Upper lobe of left lung (tissue), 6 donors: ENCODE results near the gene D2HGDH. TPM values are rescaled to one million over a fixed set of nuclear protein-coding genes. Genes with fewer than 3 reads are reported as not detected.

ENCODE experiments used
- ATAC-seq, 2 donors: fragments of 200-7000 bp; cut with Tn5 transposase; one replicate each; pipeline ENCODE4 v1.9.1; 2022; ENCODE audit warnings: mild to moderate bottlenecking in 2 of 2, moderate library complexity in 2 of 2; ENCODE audit not compliant: low FRiP score in 2 of 2
- DNase-seq, 2 donors: peaks; one replicate each; pipeline ENCODE4 v3.0.0-alpha.2; 2019 to 2020
- H3K27ac ChIP-seq, 4 donors: fragments of 200-600 bp; sonication (generic); one replicate each; pipeline ENCODE4 v1.5.1; 2016 to 2019
- H3K27me3 ChIP-seq, 4 donors: fragments of 200-600 bp; sonication (generic); one replicate each; pipeline ENCODE4 v1.5.1; 2017 to 2019
- H3K36me3 ChIP-seq, 4 donors: fragments of 200-600 bp; sonication (generic); one replicate each; pipeline ENCODE4 v1.5.1; 2016 to 2019
- H3K4me1 ChIP-seq, 4 donors: fragments of 200-600 bp; sonication (generic); one replicate each; pipeline ENCODE4 v1.5.1; 2018 to 2019
- H3K4me3 ChIP-seq, 4 donors: fragments of 200-600 bp; sonication (generic); one replicate each; pipeline ENCODE4 v1.5.1; 2017 to 2019; ENCODE audit warnings: mild to moderate bottlenecking in 2 of 4, moderate library complexity in 1 of 4
- H3K9me3 ChIP-seq, 4 donors: fragments of 200-600 bp; sonication (generic); one replicate each; pipeline ENCODE4 v1.5.1; 2018 to 2019
- EP300 ChIP-seq, 4 donors: sonication (generic); formaldehyde crosslinking; IDR thresholded peaks; one replicate each; pipeline ENCODE4 v1.5.1; 2017; ENCODE audit warnings: antibody characterized with exemption in 4 of 4, control low read depth in 2 of 4
- POLR2A ChIP-seq, 4 donors: fragments of 450-650 bp; IDR thresholded peaks; one replicate each; pipeline ENCODE4 v1.5.1; 2016 to 2017; ENCODE audit warnings: antibody characterized with exemption in 4 of 4, mild to moderate bottlenecking in 2 of 4
- POLR2AphosphoS5 ChIP-seq, 2 donors: sonication (generic); formaldehyde crosslinking; IDR thresholded peaks; one replicate each; pipeline ENCODE4 v1.5.1; 2017; ENCODE audit warnings: antibody characterized with exemption in 2 of 2
- WGBS, 2 donors: methylation state at CpG; one replicate each; pipeline ENCODE4 v1.1.5; 2017 to 2018; 5-methylcytosine and 5-hydroxymethylcytosine counted together
- total RNA-seq, 6 donors: library from RNA; depleted of rRNA in 4 of 6; stranded (reverse); fragments of >200 nt in 4 of 6; gene quantifications; one replicate each; pipeline versions ENCODE4 v1.1.0 to v1.2.1, GENCODE V29; 2016 to 2021
- TF ChIP-seq, protein P1 (sequence below), 6 experiments: fragments of 450-650 bp in 4 of 6; fragments of 200-600 bp in 2 of 6; sonication (generic) in 2 of 6; IDR thresholded peaks; one replicate each; pipeline ENCODE4 v1.5.1; 2016 to 2019; ENCODE audit warnings: antibody characterized with exemption in 6 of 6
- donor health status: DM: no; HTN: no; CAD: no; lungs with moderate emphysema.
- donor health status: DM: no; HTN: yes; CAD: no; lungs with severe emphysema.

Gene D2HGDH
- total RNA-seq, 6 donors from 2014 or later = 12.5 to 155 (median 35.8) TPM

DNA sequence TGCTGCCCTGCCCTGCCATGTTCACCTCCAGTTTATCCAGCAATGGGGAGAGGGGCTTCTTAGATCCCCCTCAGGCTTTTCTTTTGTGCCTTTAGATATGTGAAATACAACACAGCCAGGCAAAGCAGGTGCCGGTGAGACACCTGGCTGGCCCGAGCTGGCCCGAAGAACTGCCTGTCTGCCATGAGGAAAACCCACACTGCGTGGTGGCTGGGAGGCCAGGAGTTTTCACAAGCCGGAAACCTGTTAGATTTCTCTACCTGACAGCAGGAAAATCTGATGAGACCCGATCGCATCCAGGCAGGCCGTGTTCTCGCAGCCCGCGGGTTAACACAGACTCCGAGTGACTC lies 36.5 kb downstream of the D2HGDH start:
- Histone ChIP-seq H3K9me3 (no peaks in the 10 kb centered on the region), H3K27me3 (peaks cover 0 to 2% (median 0%) of the 10 kb centered on the region in 4 donors), H3K4me3 (no peak overlapping the region), H3K27ac (no peak overlapping the region), H3K4me1 (peaks cover 7 to 14% (median 9%) of the 10 kb centered on the region in 4 donors), H3K36me3 (peaks cover 0 to 8% (median 6%) of the 10 kb centered on the region in 4 donors)
- 96 to 100% methylated on average over 5 to 12 of the region's 12 CpGs for WGBS, 2 donors
- TF ChIP-seq, protein P1, sequence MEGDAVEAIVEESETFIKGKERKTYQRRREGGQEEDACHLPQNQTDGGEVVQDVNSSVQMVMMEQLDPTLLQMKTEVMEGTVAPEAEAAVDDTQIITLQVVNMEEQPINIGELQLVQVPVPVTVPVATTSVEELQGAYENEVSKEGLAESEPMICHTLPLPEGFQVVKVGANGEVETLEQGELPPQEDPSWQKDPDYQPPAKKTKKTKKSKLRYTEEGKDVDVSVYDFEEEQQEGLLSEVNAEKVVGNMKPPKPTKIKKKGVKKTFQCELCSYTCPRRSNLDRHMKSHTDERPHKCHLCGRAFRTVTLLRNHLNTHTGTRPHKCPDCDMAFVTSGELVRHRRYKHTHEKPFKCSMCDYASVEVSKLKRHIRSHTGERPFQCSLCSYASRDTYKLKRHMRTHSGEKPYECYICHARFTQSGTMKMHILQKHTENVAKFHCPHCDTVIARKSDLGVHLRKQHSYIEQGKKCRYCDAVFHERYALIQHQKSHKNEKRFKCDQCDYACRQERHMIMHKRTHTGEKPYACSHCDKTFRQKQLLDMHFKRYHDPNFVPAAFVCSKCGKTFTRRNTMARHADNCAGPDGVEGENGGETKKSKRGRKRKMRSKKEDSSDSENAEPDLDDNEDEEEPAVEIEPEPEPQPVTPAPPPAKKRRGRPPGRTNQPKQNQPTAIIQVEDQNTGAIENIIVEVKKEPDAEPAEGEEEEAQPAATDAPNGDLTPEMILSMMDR (IDR thresholded peaks at IDR 0.05) = no peak
- TF ChIP-seq EP300 (IDR thresholded peaks at IDR 0.05) (no peak), POLR2A (IDR thresholded peaks at IDR 0.05) (no peak), POLR2AphosphoS5 (IDR thresholded peaks at IDR 0.05) (no peak)
- ATAC-seq = no peak
- peak in 1 of 2 donors; percentile 66 for DNase-seq

DNA sequence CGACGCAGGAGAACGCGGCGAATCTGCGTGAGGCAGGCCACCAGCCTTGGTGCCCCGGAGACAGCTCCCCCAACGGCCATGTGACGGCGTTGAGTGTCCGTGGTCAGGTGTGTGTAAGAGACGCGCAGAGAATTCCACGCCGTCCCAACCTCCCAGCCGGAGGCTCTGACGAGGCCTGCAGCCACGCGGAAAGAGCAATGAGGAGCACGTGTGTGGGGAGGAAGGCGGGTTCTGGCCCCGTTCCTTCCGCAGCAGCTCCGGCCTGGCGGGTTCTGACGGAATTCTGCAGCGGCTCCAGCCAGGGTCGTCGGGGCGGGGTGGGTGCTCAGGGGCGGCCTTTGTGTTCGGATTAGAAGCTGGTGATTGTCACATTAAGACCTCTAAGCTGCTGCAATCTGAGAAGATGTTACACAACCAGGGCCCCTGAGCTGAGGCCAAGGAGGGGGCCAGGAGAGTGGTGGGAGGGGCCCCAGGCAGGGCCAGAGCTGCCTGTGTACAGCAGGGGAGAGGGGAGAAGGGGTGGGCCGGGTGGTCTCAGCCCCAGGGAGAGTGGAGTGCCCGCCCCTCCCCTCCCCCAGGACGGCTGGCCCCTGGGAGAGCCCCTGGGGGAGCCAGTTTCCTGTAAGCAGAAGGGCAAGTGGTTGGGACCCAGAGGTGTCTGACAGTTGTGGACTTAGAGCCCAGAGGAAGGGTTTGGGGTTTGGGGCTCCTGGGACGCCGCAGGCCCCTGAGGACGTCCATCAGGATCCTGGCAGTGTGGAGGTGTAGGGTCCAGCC lies 37.0 kb downstream of the D2HGDH start:
- Histone ChIP-seq H3K27me3 (peaks cover 0 to 2% (median 0%) of the 10 kb centered on the region in 4 donors), H3K27ac (no peak overlapping the region), H3K4me3 (no peak overlapping the region), H3K9me3 (no peaks in the 10 kb centered on the region), H3K36me3 (peaks cover 0 to 8% (median 6%) of the 10 kb centered on the region in 4 donors), H3K4me1 (peaks cover 7 to 14% (median 9%) of the 10 kb centered on the region in 4 donors)
- peak; percentile 19 to 33 for ATAC-seq
- peak in 1 of 2 donors; percentile 88 for DNase-seq
- 51 to 57% methylated on average over 6 to 38 of the region's 38 CpGs for WGBS, 2 donors
- TF ChIP-seq POLR2AphosphoS5 (IDR thresholded peaks at IDR 0.05) = no peak
- no peak for TF ChIP-seq POLR2A (IDR thresholded peaks at IDR 0.05)

DNA sequence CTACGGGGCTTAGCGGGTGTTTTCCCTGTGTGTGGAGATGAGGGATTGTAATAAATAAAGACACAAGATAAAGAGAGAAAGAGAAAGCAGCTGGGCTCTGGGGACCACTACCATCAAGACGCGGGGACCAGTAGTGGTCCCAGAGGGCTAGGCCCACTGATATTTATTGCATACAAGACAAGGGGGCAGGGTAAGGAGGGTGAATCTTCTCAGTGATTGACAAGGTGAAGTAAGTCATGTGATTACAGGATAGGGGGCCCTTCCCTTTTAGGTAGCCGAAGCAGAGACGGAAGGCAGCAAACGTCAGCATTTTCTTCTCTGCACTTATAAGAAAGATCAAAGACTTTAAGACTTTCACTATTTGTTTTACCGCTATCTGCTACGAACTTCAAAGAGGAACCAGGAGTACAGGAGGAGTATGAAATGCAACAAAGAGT lies 37.7 kb downstream of the D2HGDH start:
- ATAC-seq = no peak
- H3K4me3 ChIP-seq = no peak overlapping the region
- H3K4me1 ChIP-seq = peaks cover 7 to 14% (median 9%) of the 10 kb centered on the region in 4 donors
- H3K27me3 ChIP-seq = peaks cover 0 to 2% (median 0%) of the 10 kb centered on the region in 4 donors
- TF ChIP-seq POLR2A (IDR thresholded peaks at IDR 0.05) (no peak), EP300 (IDR thresholded peaks at IDR 0.05) (no peak), POLR2AphosphoS5 (IDR thresholded peaks at IDR 0.05) (no peak)
- TF ChIP-seq, protein P1 (IDR thresholded peaks at IDR 0.05) = no peak
- H3K27ac ChIP-seq = no peak overlapping the region
- H3K9me3 ChIP-seq = no peaks in the 10 kb centered on the region
- 32% methylated on average over 9 of the region's 9 CpGs for WGBS, 2 donors
- peaks cover 0 to 8% (median 6%) of the 10 kb centered on the region in 4 donors for H3K36me3 ChIP-seq
- no peak for DNase-seq

DNA sequence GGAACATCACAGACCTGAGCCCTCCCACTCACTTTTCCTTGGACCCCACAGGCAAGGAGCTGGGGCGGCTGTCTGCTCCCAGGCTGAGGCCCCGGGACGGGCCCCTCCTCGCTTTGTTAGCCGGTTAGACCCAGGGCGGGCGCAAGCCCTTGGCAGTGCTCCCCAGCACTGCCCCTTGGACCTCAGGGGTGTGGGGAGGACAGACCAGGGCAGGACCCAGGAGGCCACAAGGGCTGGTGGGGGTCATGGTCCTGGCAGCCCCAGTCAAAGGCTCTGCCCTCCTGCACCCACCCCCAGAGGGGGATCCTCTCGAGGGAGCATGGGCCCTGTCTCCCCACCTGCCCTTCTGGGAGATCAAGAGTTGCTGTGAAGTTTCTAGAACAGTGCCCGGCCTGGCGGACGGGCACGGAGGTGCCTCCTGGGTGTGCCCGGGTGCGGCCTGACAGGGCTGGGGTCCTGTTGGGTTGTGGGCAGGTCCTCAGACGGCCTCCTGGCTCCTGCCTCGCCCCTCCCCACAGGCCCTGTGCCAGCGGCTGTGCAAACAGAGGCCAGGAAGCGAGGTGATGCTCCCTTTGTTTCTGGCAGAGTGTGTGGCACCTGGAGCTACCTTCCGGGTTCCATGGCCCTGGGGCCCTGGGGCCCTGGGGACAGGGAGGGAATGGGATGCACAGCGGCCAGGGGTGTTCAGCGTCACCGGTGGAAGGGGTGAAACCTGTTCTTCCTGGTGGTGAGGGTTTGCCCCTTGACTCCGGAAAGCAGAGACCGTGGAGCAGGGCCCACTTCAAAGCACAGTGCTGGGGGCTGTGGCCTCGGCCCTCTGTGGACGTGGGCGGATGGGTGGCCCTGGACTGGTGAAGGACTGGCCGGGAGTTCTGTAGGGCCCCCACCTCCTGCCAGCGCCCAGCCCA lies 39.3 kb downstream of the D2HGDH start:
- H3K4me3 ChIP-seq = no peak overlapping the region
- TF ChIP-seq, protein P1 (IDR thresholded peaks at IDR 0.05) = no peak
- TF ChIP-seq POLR2A (IDR thresholded peaks at IDR 0.05) (no peak), EP300 (IDR thresholded peaks at IDR 0.05) (no peak), POLR2AphosphoS5 (IDR thresholded peaks at IDR 0.05) (no peak)
- no peak overlapping the region for H3K27ac ChIP-seq
- H3K27me3 ChIP-seq = peaks cover 0 to 2% (median 0%) of the 10 kb centered on the region in 4 donors
- H3K9me3 ChIP-seq = no peaks in the 10 kb centered on the region
- peaks cover 7 to 14% (median 9%) of the 10 kb centered on the region in 4 donors for H3K4me1 ChIP-seq
- WGBS, 2 donors = 60 to 63% methylated on average over 6 to 29 of the region's 29 CpGs
- ATAC-seq = no peak
- no peaks in the 10 kb centered on the region for H3K36me3 ChIP-seq
- DNase-seq = peak in 1 of 2 donors; percentile 76
